Progenitor cell of endocrine pancreas (in vitro differentiated cells): ENCODE results near the gene RAB3GAP2. TPM values are rescaled to one million over a fixed set of nuclear protein-coding genes. Genes with fewer than 3 reads are reported as not detected.

Experiments
- DNase-seq: peaks from one replicate; pipeline ENCODE4 v3.0.0; 2021; ENCODE audit warnings: low spot score; ENCODE audit not compliant: unreplicated experiment
- H3K27ac Mint-ChIP-seq: 2 replicates; pipeline ENCODE4 v1.8.0; 2021; ENCODE audit warnings: mild to moderate bottlenecking, moderate library complexity, mixed read lengths
- H3K27me3 Mint-ChIP-seq: 2 replicates; pipeline ENCODE4 v1.8.0; 2021; ENCODE audit warnings: mixed read lengths
- H3K36me3 Mint-ChIP-seq: 2 replicates; pipeline ENCODE4 v1.8.0; 2022; ENCODE audit warnings: mixed read lengths; ENCODE audit not compliant: insufficient read depth
- H3K4me1 Mint-ChIP-seq: 2 replicates; pipeline ENCODE4 v1.8.0; 2021; ENCODE audit warnings: low read depth, mixed read lengths
- H3K4me3 Mint-ChIP-seq: 2 replicates; pipeline ENCODE4 v1.8.0; 2021; ENCODE audit warnings: low read depth, mild to moderate bottlenecking, moderate library complexity, mixed read lengths
- H3K9me3 Mint-ChIP-seq: 2 replicates; pipeline ENCODE4 v1.8.0; 2021; ENCODE audit warnings: low read depth, mixed read lengths
- total RNA-seq: library from RNA; stranded (reverse); gene quantifications from 2 replicates; pipeline ENCODE4 v1.2.1, GENCODE V29; 2021
- TF ChIP-seq, protein P1 (sequence below): fragments of 200-600 bp; sonication (generic); IDR thresholded peaks from one replicate; pipeline ENCODE4 v1.5.0; 2021; ENCODE audit warnings: antibody characterized with exemption, mild to moderate bottlenecking; ENCODE audit not compliant: unreplicated experiment

RAB3GAP2 gene
- total RNA-seq, 1 donor from 2014 or later = 47.9 TPM

- no peak for DNase-seq
- Mint-ChIP-seq H3K4me1 (no peaks in the 10 kb centered on the region), H3K27ac (no peak overlapping the region), H3K36me3 (no peaks in the 10 kb centered on the region), H3K4me3 (no peak overlapping the region), H3K27me3 (peaks cover 3% of the 10 kb centered on the region), H3K9me3 (no peaks in the 10 kb centered on the region)
- TF ChIP-seq, protein P1, sequence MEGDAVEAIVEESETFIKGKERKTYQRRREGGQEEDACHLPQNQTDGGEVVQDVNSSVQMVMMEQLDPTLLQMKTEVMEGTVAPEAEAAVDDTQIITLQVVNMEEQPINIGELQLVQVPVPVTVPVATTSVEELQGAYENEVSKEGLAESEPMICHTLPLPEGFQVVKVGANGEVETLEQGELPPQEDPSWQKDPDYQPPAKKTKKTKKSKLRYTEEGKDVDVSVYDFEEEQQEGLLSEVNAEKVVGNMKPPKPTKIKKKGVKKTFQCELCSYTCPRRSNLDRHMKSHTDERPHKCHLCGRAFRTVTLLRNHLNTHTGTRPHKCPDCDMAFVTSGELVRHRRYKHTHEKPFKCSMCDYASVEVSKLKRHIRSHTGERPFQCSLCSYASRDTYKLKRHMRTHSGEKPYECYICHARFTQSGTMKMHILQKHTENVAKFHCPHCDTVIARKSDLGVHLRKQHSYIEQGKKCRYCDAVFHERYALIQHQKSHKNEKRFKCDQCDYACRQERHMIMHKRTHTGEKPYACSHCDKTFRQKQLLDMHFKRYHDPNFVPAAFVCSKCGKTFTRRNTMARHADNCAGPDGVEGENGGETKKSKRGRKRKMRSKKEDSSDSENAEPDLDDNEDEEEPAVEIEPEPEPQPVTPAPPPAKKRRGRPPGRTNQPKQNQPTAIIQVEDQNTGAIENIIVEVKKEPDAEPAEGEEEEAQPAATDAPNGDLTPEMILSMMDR = no peak
Observed at GRCh38 chr1:220287129-220287528, 14.9 kb upstream of the RAB3GAP2 start.

DNA sequence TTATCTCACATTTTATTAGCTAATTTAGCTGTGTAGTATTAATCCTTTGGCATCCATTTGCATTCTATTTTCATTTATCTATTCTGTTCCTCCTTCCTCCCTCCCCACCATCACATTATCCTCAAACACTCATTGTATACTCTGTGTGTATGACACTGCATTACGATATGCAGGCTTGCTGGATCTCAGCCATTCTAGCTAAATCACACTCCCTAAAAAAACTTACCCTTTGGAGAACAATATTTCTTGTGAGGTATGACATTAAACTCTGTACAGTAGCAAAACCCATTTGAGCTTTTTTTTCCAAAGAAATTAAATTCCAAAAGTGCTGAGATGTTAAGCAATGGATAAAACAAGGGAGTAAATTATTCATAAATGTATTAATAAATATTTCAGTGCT, 11.4 kb upstream of the RAB3GAP2 start:
- TF ChIP-seq, protein P1 = no peak
- Mint-ChIP-seq H3K36me3 (no peaks in the 10 kb centered on the region), H3K4me3 (no peak overlapping the region), H3K4me1 (no peaks in the 10 kb centered on the region), H3K27ac (no peak overlapping the region), H3K9me3 (no peaks in the 10 kb centered on the region), H3K27me3 (no peaks in the 10 kb centered on the region)
- no peak for DNase-seq

DNA sequence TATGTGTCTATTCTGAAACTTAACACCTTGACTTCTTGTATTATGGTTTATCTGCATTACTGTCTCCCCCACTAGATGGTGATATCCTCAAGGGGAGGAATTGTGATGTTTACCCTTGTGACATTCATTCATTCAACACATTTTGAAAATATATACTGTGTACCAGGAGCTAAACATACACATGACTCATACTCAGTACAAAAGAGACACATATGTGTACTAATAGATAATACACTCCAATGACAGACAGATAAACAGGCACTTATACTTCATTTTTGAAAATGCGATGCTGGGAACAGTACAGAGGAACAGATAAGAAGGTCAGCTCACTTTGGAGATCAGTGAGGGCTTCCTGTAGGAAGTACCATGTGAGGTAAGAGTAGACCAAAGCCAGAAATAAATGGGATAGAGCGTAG, 8.9 kb upstream of the RAB3GAP2 start:
- peaks cover 7% of the 10 kb centered on the region for H3K27me3 Mint-ChIP-seq
- no peaks in the 10 kb centered on the region for H3K4me1 Mint-ChIP-seq
- H3K36me3 Mint-ChIP-seq = no peaks in the 10 kb centered on the region
- no peak for DNase-seq
- no peaks in the 10 kb centered on the region for H3K9me3 Mint-ChIP-seq
- no peak overlapping the region for H3K27ac Mint-ChIP-seq
- TF ChIP-seq, protein P1 = peak; percentile 45
- no peak overlapping the region for H3K4me3 Mint-ChIP-seq

- no peak for DNase-seq
- Mint-ChIP-seq H3K9me3 (no peaks in the 10 kb centered on the region), H3K27ac (no peak overlapping the region), H3K36me3 (no peaks in the 10 kb centered on the region), H3K4me1 (no peaks in the 10 kb centered on the region), H3K4me3 (no peak overlapping the region), H3K27me3 (peaks cover 9% of the 10 kb centered on the region)
- TF ChIP-seq, protein P1 = no peak
Observed at GRCh38 chr1:220280249-220280648, 8.0 kb upstream of the RAB3GAP2 start.

GRCh38 chr1:220278991-220279390, 6.7 kb upstream of the RAB3GAP2 start:
- DNase-seq = no peak
- H3K27me3 Mint-ChIP-seq = peaks cover 15% of the 10 kb centered on the region
- no peaks in the 10 kb centered on the region for H3K36me3 Mint-ChIP-seq
- H3K4me3 Mint-ChIP-seq = no peak overlapping the region
- no peaks in the 10 kb centered on the region for H3K4me1 Mint-ChIP-seq
- TF ChIP-seq, protein P1 = no peak
- no peak overlapping the region for H3K27ac Mint-ChIP-seq
- H3K9me3 Mint-ChIP-seq = no peaks in the 10 kb centered on the region
